Large intestine (tissue), 3 donors: ENCODE data around the gene TBC1D22A. TPM values are rescaled to one million over a fixed set of nuclear protein-coding genes. Genes with fewer than 3 reads are reported as not detected.

ENCODE experiments used
- DNase-seq, 2 donors: peaks; one replicate each; pipeline versions ENCODE4 v3.0.0 to v3.0.0-alpha.2; 2013
- H3K27ac ChIP-seq: one replicate; pipeline ENCODE4 v1.5.1; 2013; ENCODE audit warnings: low read length
- H3K27me3 ChIP-seq: 2 replicates; pipeline ENCODE4 v1.6.1; 2013; ENCODE audit warnings: low read length; ENCODE audit not compliant: control insufficient read depth, insufficient read depth
- H3K36me3 ChIP-seq: 2 replicates; pipeline ENCODE4 v1.6.1; 2013; ENCODE audit warnings: low read length; ENCODE audit not compliant: control insufficient read depth, insufficient read depth
- H3K4me1 ChIP-seq: one replicate; pipeline ENCODE4 v1.6.1; 2013; ENCODE audit warnings: low read length; ENCODE audit not compliant: control insufficient read depth, insufficient read depth
- H3K4me3 ChIP-seq: one replicate; pipeline ENCODE4 v1.5.1; 2013; ENCODE audit warnings: low read length
- H3K9me3 ChIP-seq: one replicate; pipeline ENCODE4 v1.6.1; 2013; ENCODE audit warnings: mild to moderate bottlenecking, low read depth, low read length, moderate library complexity; ENCODE audit not compliant: control insufficient read depth
- WGBS: methylation state at CpG from one replicate; pipeline ENCODE4 v1.1.5; 2013; ENCODE audit warnings: low lambda C conversion rate; ENCODE audit not compliant: insufficient coverage; 5-methylcytosine and 5-hydroxymethylcytosine counted together
- polyA plus RNA-seq: library from polyadenylated mRNA; unstranded; fragments of 120-200 nt; gene quantifications from one replicate; pipeline ENCODE4 v1.2.1, GENCODE V29; 2013

Gene TBC1D22A
- polyA plus RNA-seq, 1 donor, result 21.5 TPM

DNA sequence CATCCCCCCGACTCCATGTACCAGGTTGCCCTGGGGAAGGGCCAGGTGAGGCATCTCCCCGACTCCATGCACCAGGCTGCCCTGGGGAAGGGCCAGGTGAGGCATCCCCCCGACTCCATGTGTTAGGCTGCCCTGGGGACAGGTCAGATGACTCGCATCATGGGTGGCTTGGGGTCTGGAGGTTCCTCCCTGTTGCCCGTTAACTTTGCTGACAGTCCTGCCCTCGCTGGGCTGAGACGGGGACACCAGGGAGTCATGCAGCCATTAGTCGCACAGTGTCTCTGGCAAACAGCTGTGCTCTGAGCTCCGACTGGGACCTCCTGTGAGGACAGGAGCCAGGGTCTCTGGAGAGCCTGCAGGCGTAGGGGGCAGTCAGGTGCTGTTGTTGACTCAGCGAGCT, 336.1 kb downstream of the TBC1D22A start:
- H3K27ac ChIP-seq, result no peak overlapping the region
- no CpG with 5 or more reads among the region's 11 CpGs for WGBS
- H3K4me3 ChIP-seq, result no peak overlapping the region
- peaks cover 7% of the 10 kb centered on the region for H3K4me1 ChIP-seq
- H3K36me3 ChIP-seq, result no peaks in the 10 kb centered on the region
- no peaks in the 10 kb centered on the region for H3K27me3 ChIP-seq
- DNase-seq, result no peak
- H3K9me3 ChIP-seq, result peaks cover 3% of the 10 kb centered on the region

GRCh38 chr22:47100019-47100418, 337.6 kb downstream of the TBC1D22A start:
- no peak for DNase-seq
- peaks cover 7% of the 10 kb centered on the region for H3K4me1 ChIP-seq
- no peaks in the 10 kb centered on the region for H3K27me3 ChIP-seq
- no peak overlapping the region for H3K4me3 ChIP-seq
- WGBS, result no CpG with 5 or more reads among the region's 2 CpGs
- H3K9me3 ChIP-seq, result peaks cover 3% of the 10 kb centered on the region
- H3K36me3 ChIP-seq, result no peaks in the 10 kb centered on the region
- H3K27ac ChIP-seq, result no peak overlapping the region

DNA sequence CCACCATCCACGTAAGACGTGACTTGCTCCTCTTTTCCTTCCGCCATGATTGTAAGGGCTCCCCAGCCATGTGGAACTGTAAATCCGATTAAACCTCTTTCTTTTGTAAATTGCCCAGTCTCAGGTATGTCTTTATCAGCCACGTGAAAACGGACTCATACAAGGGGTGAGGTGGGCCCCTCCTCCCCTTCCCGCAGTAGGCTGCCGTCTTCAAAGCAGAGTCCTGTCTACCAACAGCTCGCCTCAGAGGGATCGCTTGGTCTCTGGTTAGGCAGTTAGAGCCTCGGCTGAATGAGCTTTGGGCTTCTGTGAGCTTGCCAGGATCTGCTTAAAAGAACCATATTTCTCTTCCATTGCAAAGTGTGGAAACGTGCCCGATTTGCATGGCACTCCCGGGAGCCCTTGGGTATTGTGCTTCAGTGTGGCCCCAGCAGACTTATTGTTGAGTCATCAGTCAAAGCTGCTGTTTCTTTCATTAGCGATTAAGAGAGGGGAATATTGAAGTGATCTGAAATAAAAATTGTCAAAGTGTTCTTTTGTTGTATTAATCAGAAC, 338.3 kb downstream of the TBC1D22A start:
- no peaks in the 10 kb centered on the region for H3K27me3 ChIP-seq
- no peak overlapping the region for H3K27ac ChIP-seq
- peaks cover 3% of the 10 kb centered on the region for H3K9me3 ChIP-seq
- no peak overlapping the region for H3K4me3 ChIP-seq
- 72% methylated on average over 2 of the region's 15 CpGs for WGBS
- DNase-seq, result no peak
- no peaks in the 10 kb centered on the region for H3K36me3 ChIP-seq
- H3K4me1 ChIP-seq, result peaks cover 7% of the 10 kb centered on the region

GRCh38 chr22:47101321-47101885, 339.0 kb downstream of the TBC1D22A start:
- WGBS, result 90% methylated on average over 2 of the region's 16 CpGs
- no peaks in the 10 kb centered on the region for H3K27me3 ChIP-seq
- no peaks in the 10 kb centered on the region for H3K36me3 ChIP-seq
- H3K27ac ChIP-seq, result no peak overlapping the region
- H3K4me3 ChIP-seq, result no peak overlapping the region
- H3K4me1 ChIP-seq, result peaks cover 7% of the 10 kb centered on the region
- peaks cover 3% of the 10 kb centered on the region for H3K9me3 ChIP-seq
- DNase-seq, result no peak

DNA sequence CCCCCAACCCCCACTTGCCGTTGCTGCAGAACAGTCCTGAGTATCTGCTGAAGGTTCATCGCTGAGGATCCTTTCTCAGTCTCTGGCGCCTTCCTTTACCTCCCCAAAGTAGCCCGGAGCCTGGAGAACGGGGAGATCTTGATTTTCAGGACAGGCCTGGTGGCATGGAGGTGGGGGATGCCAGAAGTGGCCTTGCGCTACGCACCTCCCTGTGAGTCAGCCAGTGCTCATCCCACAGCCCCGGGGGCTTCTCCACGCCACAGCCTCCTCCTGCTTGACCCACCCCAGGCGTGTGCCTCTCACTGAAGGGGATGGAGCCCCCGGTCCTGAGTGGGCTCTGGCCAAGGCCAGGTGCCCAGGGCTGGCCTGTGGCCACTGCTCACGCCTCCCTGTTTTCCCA, 339.6 kb downstream of the TBC1D22A start:
- no CpG with 5 or more reads among the region's 12 CpGs for WGBS
- H3K27ac ChIP-seq, result no peak overlapping the region

DNA sequence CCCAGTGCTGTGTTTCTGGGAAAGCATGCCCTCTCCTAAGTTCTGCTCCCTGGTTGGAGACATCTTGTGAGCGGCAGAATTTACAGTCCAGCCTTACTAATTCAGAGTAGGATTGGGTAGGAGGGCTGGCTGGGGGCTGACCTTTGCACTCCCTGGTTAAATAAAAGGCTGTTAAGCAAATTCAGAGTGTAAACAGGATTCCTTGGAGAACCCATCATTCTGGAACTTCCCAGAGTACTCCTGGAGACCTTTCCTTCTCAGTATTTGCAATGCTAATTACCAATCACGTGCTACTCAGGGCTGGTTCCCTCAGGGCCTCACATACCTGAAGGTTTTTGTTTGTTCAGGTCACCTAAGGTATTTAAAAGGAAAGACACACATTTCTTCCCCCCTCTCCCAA, 340.2 kb downstream of the TBC1D22A start:
- no peaks in the 10 kb centered on the region for H3K36me3 ChIP-seq
- no peak overlapping the region for H3K27ac ChIP-seq
- no CpG with 5 or more reads among the region's 2 CpGs for WGBS
- H3K9me3 ChIP-seq, result no peaks in the 10 kb centered on the region
- no peaks in the 10 kb centered on the region for H3K27me3 ChIP-seq
- DNase-seq, result peak; percentile 28 to 74
- H3K4me1 ChIP-seq, result peaks cover 7% of the 10 kb centered on the region
- H3K4me3 ChIP-seq, result no peak overlapping the region

More for the DNA sequence above, 339.6 kb downstream of the TBC1D22A start:
- no peaks in the 10 kb centered on the region for H3K9me3 ChIP-seq
- no peak overlapping the region for H3K4me3 ChIP-seq
- no peaks in the 10 kb centered on the region for H3K27me3 ChIP-seq
- H3K4me1 ChIP-seq, result peaks cover 7% of the 10 kb centered on the region
- DNase-seq, result no peak
- H3K36me3 ChIP-seq, result no peaks in the 10 kb centered on the region

DNA sequence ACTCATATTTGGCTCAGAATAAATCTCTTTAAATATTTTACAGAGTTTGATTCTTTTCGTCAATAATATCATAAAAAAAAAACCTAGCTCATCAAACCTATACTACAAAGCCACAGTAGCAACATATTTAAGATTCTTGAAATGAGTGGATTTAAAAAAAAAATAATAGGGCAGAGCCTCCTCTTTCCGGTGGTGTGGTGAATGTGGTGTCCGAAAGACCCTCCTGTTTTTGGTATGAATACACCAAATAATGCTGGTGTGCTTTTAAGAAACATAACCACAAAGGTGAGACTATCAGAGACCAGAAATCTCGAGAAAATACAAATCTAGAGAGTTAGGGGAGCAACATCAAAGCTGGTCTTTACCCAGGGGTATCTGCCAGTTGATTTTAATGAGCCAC, 342.6 kb downstream of the TBC1D22A start:
- Histone ChIP-seq H3K4me1 (peaks cover 7% of the 10 kb centered on the region), H3K36me3 (no peaks in the 10 kb centered on the region), H3K27ac (no peak overlapping the region), H3K9me3 (no peaks in the 10 kb centered on the region), H3K4me3 (no peak overlapping the region), H3K27me3 (no peaks in the 10 kb centered on the region)
- DNase-seq, result no peak
- 93% methylated on average over 3 of the region's 4 CpGs for WGBS

- no peak overlapping the region for H3K4me3 ChIP-seq
- H3K27ac ChIP-seq, result no peak overlapping the region
- no peak for DNase-seq
- H3K27me3 ChIP-seq, result no peaks in the 10 kb centered on the region
- H3K9me3 ChIP-seq, result no peaks in the 10 kb centered on the region
- H3K4me1 ChIP-seq, result peaks cover 7% of the 10 kb centered on the region
- H3K36me3 ChIP-seq, result peaks cover 2% of the 10 kb centered on the region
- WGBS, result no CpG with 5 or more reads among the region's 5 CpGs
Observed at GRCh38 chr22:47106806-47107205, 344.4 kb downstream of the TBC1D22A start.

DNA sequence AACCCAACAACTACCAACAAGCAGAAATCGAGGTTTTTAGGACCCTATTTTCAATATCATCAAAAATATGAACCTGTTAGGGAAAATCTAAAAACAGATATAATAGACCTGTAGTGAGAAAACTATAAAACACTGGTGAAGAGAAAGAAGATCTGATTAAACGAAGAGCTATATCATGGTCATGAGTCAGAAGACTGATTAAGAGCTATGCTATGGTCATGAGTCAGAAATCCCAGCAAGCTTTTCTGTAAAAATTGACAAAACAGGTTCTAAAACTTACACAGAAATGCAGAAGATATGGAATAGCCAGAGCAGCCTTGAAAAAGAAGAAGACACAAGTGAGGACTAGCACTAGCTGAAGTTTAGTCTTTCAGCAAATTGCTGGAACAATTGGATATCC, 345.0 kb downstream of the TBC1D22A start:
- peaks cover 5% of the 10 kb centered on the region for H3K4me1 ChIP-seq
- H3K4me3 ChIP-seq, result no peak overlapping the region
- no CpG with 5 or more reads among the region's 2 CpGs for WGBS

GRCh38 chr22:47110817-47111443, 348.5 kb downstream of the TBC1D22A start:
- H3K36me3 ChIP-seq, result peaks cover 10% of the 10 kb centered on the region
- no peak overlapping the region for H3K4me3 ChIP-seq
- H3K27ac ChIP-seq, result no peak overlapping the region
- H3K4me1 ChIP-seq, result no peaks in the 10 kb centered on the region
- 86% methylated on average over 2 of the region's 18 CpGs for WGBS
- H3K9me3 ChIP-seq, result no peaks in the 10 kb centered on the region
- no peak for DNase-seq
- H3K27me3 ChIP-seq, result no peaks in the 10 kb centered on the region

More for the DNA sequence above, 345.0 kb downstream of the TBC1D22A start:
- Histone ChIP-seq H3K36me3 (peaks cover 6% of the 10 kb centered on the region), H3K27me3 (no peaks in the 10 kb centered on the region), H3K9me3 (no peaks in the 10 kb centered on the region), H3K27ac (no peak overlapping the region)
- no peak for DNase-seq
